ENCODE data around the gene KCNK5. TPM values are rescaled to one million over a fixed set of nuclear protein-coding genes. Genes with fewer than 3 reads are reported as not detected.

Gene KCNK5
- total and polyA plus RNA-seq, 2 of the 8 experiments (the other 6 are each of a cell fraction or from before 2014, with no cell fraction given) = 20.9 to 44.3 TPM

DNA sequence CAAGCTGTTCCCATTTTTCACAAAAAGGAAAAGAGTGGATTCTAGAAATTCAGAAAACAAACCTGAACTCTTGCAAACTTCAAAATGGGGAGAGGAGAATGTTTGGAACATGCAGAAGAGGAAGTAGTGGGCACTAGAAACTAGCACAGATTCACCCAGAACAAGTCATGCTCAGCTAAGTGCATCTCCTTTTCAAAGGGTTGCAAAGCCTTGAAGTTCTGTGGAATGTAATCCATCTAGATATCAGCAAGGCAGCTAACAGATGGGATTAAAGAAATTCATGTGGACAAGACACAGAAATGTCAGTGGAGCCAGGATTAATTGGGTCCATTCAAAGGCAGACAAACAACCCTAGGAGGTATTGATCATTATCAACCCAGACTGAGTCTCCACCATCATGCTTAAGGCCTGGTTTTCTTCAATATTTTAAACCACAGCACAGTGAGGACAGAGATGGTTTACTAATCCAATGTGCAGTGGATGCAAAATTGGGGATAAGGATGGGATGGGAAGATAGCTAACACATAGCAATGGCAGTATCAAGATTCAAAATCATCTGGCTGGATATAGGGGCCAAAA is 31.3 kb downstream of the KCNK5 start:
- Histone ChIP-seq H3K14ac (ENCODE audit: insufficient read length) (no peak overlapping the region), H2AK5ac (ENCODE audit: low read depth, low read length) (no peak overlapping the region), H4K8ac (ENCODE audit: extremely low read depth, insufficient read depth, low read length) (no peak overlapping the region), H3K27me3 (replicated peaks in 1 of 4; ENCODE audit: control insufficient read depth in 3 of 4, extremely low read depth in 1 of 4, insufficient read depth in 3 of 4, low read length in 3 of 4) (no peaks in the 10 kb centered on the region), H3K9ac (replicated peaks in 1 of 4; ENCODE audit: extremely low read depth in 1 of 4, low read depth in 3 of 4, low read length in 3 of 4) (no peak overlapping the region), H2BK20ac (ENCODE audit: low read length) (no peak overlapping the region), H4K5ac (ENCODE audit: insufficient read length, low read depth, low read length) (no peak overlapping the region), H3K36me3 (ENCODE audit: control insufficient read depth in 2 of 4, insufficient read depth in 4 of 4, low read length in 3 of 4) (peaks cover 18 to 34% (median 32%) of the 10 kb centered on the region in 4 experiments), H3K4me3 (ENCODE audit: extremely low read depth in 1 of 4, insufficient read depth in 2 of 4, low read depth in 3 of 4, low read length in 4 of 4) (no peak overlapping the region), H2BK5ac (ENCODE audit: low read depth, low read length) (no peak overlapping the region), H3K27ac (ENCODE audit: low read depth, low read length) (no peak overlapping the region), H3K4me2 (ENCODE audit: insufficient read depth in 1 of 2, low read depth in 2 of 2, low read length in 2 of 2) (no peak overlapping the region), H2BK15ac (ENCODE audit: low read length) (no peak overlapping the region), H2BK12ac (ENCODE audit: low read depth, low read length) (no peak overlapping the region), H3K4me1 (replicated peaks in 1 of 4; ENCODE audit: control insufficient read depth in 3 of 4, insufficient read depth in 4 of 4, low read length in 3 of 4) (peaks cover 0 to 9% (median 5%) of the 10 kb centered on the region in 4 experiments; a peak in 6 of 7 replicates), H3K18ac (ENCODE audit: extremely low read depth, low read length) (no peak overlapping the region), H4K20me1 (replicated peaks in 1 of 2; ENCODE audit: control insufficient read depth in 1 of 2, insufficient read depth in 2 of 2, low read length in 2 of 2) (peaks cover 20 to 44% of the 10 kb centered on the region in 2 experiments), H2BK120ac (replicated peaks; ENCODE audit: low read depth, low read length) (no peak overlapping the region), H3K4ac (replicated peaks; ENCODE audit: insufficient read length, low read depth, low read length) (no peak overlapping the region), H2AFZ (ENCODE audit: low read length) (no peak overlapping the region), H4K91ac (replicated peaks; ENCODE audit: insufficient read length, low read length) (no peak overlapping the region), H3K9me3 (ENCODE audit: insufficient read depth in 2 of 2, low read depth in 1 of 2, low read length in 1 of 2) (no peaks in the 10 kb centered on the region), H3K79me2 (ENCODE audit: control insufficient read depth in 1 of 2, insufficient read depth in 2 of 2, low read length in 2 of 2) (peaks cover 6 to 80% of the 10 kb centered on the region in 2 experiments; a peak in 3 of 4 replicates), H3K23ac (ENCODE audit: insufficient read length) (no peak overlapping the region), H3K23me2 (ENCODE audit: low read depth, low read length) (no peaks in the 10 kb centered on the region), H3K56ac (replicated peaks; ENCODE audit: insufficient read length, low read depth, low read length) (no peak overlapping the region), H3K79me1 (ENCODE audit: low read depth, low read length) (peaks cover 25% of the 10 kb centered on the region)
- ChIA-PET CTCF (ENCODE audit: partially characterized antibody) (interaction anchor here (1.6 to 72.8 kb wide), 5 partner anchors 3 to 98 kb away, joined by 5 to 1738 read pairs (median 836); partner anchors contain the start of genes KCNK17 and KCNK5), POLR2A (ENCODE audit: partially characterized antibody) (no interaction called here)
- TF ChIP-seq JUND (IDR thresholded peaks at IDR 0.05; ENCODE audit: low read length) (no peak), USF2 (IDR thresholded peaks at IDR 0.05; ENCODE audit: low read length) (no peak), SIX5 (IDR thresholded peaks at IDR 0.05; ENCODE audit: low read depth, low read length) (no peak), BCL11A (IDR thresholded peaks at IDR 0.05; ENCODE audit: low read depth in 2 of 2, low read length in 2 of 2) (no peak), CHD2 (IDR thresholded peaks at IDR 0.05; ENCODE audit: low read length) (no peak), HDAC6 (IDR thresholded peaks at IDR 0.05; ENCODE audit: low read depth, low read length) (no peak), RNF2 (IDR thresholded peaks at IDR 0.05; ENCODE audit: borderline replicate concordance, low read depth, low read length, missing control alignments, poor library complexity, severe bottlenecking) (no peak), TAF7 (optimal IDR thresholded peaks at IDR 0.05; ENCODE audit: borderline replicate concordance, low read depth, low read length) (no peak), SIN3A (conservative IDR thresholded peaks at IDR 0.05 in 1 of 2, IDR thresholded peaks at IDR 0.05 in 1 of 2; ENCODE audit: low read depth in 1 of 2, low read length in 2 of 2) (no peak), SRF (IDR thresholded peaks at IDR 0.05; ENCODE audit: low read depth, low read length) (no peak), CBX5 (IDR thresholded peaks at IDR 0.05; ENCODE audit: low read depth, low read length) (no peak)
- TF ChIP-seq, protein P1, sequence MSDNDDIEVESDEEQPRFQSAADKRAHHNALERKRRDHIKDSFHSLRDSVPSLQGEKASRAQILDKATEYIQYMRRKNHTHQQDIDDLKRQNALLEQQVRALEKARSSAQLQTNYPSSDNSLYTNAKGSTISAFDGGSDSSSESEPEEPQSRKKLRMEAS (IDR thresholded peaks at IDR 0.05) = no peak
- FAIRE-seq = no peak
- no peak for DNase-seq (ENCODE audit: low read depth in 1 of 2, low spot score in 2 of 2)
